Activated T-cell treated with anti-CD3 and anti-CD28 coated beads, Interleukin-2, amount 50 U/mL, for 4 hours (primary cell): ENCODE results near the gene SCGB2B2. TPM values are rescaled to one million over a fixed set of nuclear protein-coding genes. Genes with fewer than 3 reads are reported as not detected.

Source experiments
- total RNA-seq, 3 donors: library from RNA; stranded (reverse); gene quantifications; one replicate each; pipeline ENCODE4 v1.2.1, GENCODE V29; 2021

Gene SCGB2B2
- total RNA-seq, 3 donors from 2014 or later: 0.32 to 0.65 TPM; not detected in 1

Other genes starting within 250 kb of the SCGB2B2 start
- gene UBA2, start 248.8 kb downstream of the SCGB2B2 start, total RNA-seq: 100 to 1,000 TPM; 182 to 194 (median 194) TPM
- gene WTIP, start 195.4 kb downstream of the SCGB2B2 start, total RNA-seq: under 1 TPM; 0.38 to 0.98 (median 0.63) TPM
- 10 to 100 TPM; 10.8 to 11.9 (median 11.2) TPM for gene ZNF302, start 519 bp upstream of the SCGB2B2 start, total RNA-seq
- gene ZNF181, start 57.1 kb upstream of the SCGB2B2 start, total RNA-seq: 1 to 10 TPM; 2.4 to 4.2 (median 2.8) TPM
- 1 to 10 TPM; 1.9 to 2.7 (median 2.5) TPM for gene ZNF599, start 96.1 kb upstream of the SCGB2B2 start, total RNA-seq
- 1 to 10 TPM; 4.7 to 6.1 (median 4.8) TPM for gene ZNF30, start 249.7 kb upstream of the SCGB2B2 start, total RNA-seq